ENCODE measurements around the gene AP1G1. TPM values are rescaled to one million over a fixed set of nuclear protein-coding genes. Genes with fewer than 3 reads are reported as not detected.
"Not testable (repeated sequence)": the region's sequence is repeated elsewhere in the genome, so short reads cannot be mapped to it uniquely, and the experiment has no call there.

Gene AP1G1
- total and polyA plus RNA-seq, 2 of the 8 experiments (the other 6 are each of a cell fraction or from before 2014, with no cell fraction given) = 43.9 to 68.4 TPM

DNA sequence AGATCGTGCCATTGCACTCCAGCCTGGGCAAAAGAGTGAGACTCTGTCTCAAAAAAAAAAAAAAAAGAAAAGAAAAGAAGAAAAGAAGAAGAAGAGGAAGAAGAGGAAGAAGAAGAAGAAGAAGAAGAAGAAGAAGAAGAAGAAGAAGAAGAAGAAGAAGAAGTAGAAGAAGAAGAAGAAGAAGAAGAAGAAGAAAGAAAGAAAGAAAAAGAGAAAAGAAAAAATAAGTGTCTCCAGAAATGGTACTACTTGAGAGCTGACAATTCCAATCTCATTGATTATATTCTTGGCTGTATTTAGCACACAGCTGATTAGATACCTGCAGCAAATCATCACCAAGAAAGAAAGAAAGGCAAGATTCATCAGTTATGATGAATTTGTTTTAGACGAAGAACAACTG is 23.5 kb upstream of the AP1G1 start:
- not testable (repeated sequence) for H3K56ac ChIP-seq (replicated peaks; ENCODE audit: insufficient read length, low read depth, low read length)

DNA sequence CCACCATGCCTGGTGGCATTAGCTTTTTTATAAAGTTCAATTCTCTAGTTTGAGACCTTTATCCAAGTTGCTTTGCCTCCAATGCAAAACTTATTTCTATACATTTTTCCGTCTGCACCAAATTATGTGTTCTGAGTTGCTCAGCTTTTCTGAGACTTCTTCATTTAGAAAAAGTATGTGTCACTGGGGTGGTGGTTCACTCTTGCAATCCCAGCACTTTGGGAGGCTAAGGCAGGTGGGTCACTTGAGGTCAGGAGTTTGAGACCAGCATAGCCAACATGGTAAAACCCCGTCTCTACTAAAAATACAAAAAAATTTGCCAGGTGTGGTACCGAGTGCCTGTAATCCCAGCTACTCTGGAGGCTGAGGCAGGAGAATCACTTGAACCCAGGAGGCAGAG is 23.1 kb upstream of the AP1G1 start:
- H3K23me2 ChIP-seq (ENCODE audit: low read depth, low read length); H3K27ac ChIP-seq (ENCODE audit: low read depth, low read length); H2BK5ac ChIP-seq (ENCODE audit: low read depth, low read length); H2AFZ ChIP-seq (ENCODE audit: low read length); H3K9me3 ChIP-seq (ENCODE audit: insufficient read depth in 2 of 2, low read depth in 1 of 2, low read length in 1 of 2); H3K4me3 ChIP-seq (ENCODE audit: extremely low read depth in 1 of 4, insufficient read depth in 2 of 4, low read depth in 3 of 4, low read length in 4 of 4); H3K79me2 ChIP-seq (ENCODE audit: control insufficient read depth in 1 of 2, insufficient read depth in 2 of 2, low read length in 2 of 2); H3K79me1 ChIP-seq (ENCODE audit: low read depth, low read length); H2BK20ac ChIP-seq (ENCODE audit: low read length); H3K36me3 ChIP-seq (ENCODE audit: control insufficient read depth in 2 of 4, insufficient read depth in 4 of 4, low read length in 3 of 4); H3K9ac ChIP-seq (replicated peaks in 1 of 4; ENCODE audit: extremely low read depth in 1 of 4, low read depth in 3 of 4, low read length in 3 of 4); POLR2A ChIA-PET (ENCODE audit: partially characterized antibody); H3K4ac ChIP-seq (replicated peaks; ENCODE audit: insufficient read length, low read depth, low read length); H3K18ac ChIP-seq (ENCODE audit: extremely low read depth, low read length); H4K20me1 ChIP-seq (replicated peaks in 1 of 2; ENCODE audit: control insufficient read depth in 1 of 2, insufficient read depth in 2 of 2, low read length in 2 of 2); H4K8ac ChIP-seq (ENCODE audit: extremely low read depth, insufficient read depth, low read length); H3K4me1 ChIP-seq (replicated peaks in 1 of 4; ENCODE audit: control insufficient read depth in 3 of 4, insufficient read depth in 4 of 4, low read length in 3 of 4); H2AK5ac ChIP-seq (ENCODE audit: low read depth, low read length); H2BK12ac ChIP-seq (ENCODE audit: low read depth, low read length); H3K14ac ChIP-seq (ENCODE audit: insufficient read length); H3K56ac ChIP-seq (replicated peaks; ENCODE audit: insufficient read length, low read depth, low read length); FAIRE-seq; H4K5ac ChIP-seq (ENCODE audit: insufficient read length, low read depth, low read length); H4K91ac ChIP-seq (replicated peaks; ENCODE audit: insufficient read length, low read length); H3K4me2 ChIP-seq (ENCODE audit: insufficient read depth in 1 of 2, low read depth in 2 of 2, low read length in 2 of 2); H3K27me3 ChIP-seq (replicated peaks in 1 of 4; ENCODE audit: control insufficient read depth in 3 of 4, extremely low read depth in 1 of 4, insufficient read depth in 3 of 4, low read length in 3 of 4); H2BK120ac ChIP-seq (replicated peaks; ENCODE audit: low read depth, low read length); H2BK15ac ChIP-seq (ENCODE audit: low read length); DNase-seq (ENCODE audit: low read depth in 1 of 2, low spot score in 2 of 2); H3K23ac ChIP-seq (ENCODE audit: insufficient read length): not testable (repeated sequence)
- CTCF ChIA-PET (ENCODE audit: partially characterized antibody) = interaction anchor here (0.6 to 1.0 kb wide), 2 partner anchors 9 to 11 kb away, joined by 3 read pairs; no protein-coding TSS in a partner anchor
- WGBS, 2 experiments (ENCODE audit: extremely low coverage in 1 of 2, insufficient coverage in 1 of 2, insufficient read length in 1 of 2, insufficient replicate concordance in 2 of 2, low coverage in 1 of 2, low lambda C conversion rate in 2 of 2, missing lambda C conversion rate in 1 of 2) = 94% methylated on average over 3 of the region's 3 CpGs; no CpG with 5 or more reads in 1 of the 2 experiments

More for the DNA sequence above, 23.5 kb upstream of the AP1G1 start:
- H3K18ac ChIP-seq (ENCODE audit: extremely low read depth, low read length); H2BK120ac ChIP-seq (replicated peaks; ENCODE audit: low read depth, low read length); H3K23ac ChIP-seq (ENCODE audit: insufficient read length); H3K4me2 ChIP-seq (ENCODE audit: insufficient read depth in 1 of 2, low read depth in 2 of 2, low read length in 2 of 2); H3K9me3 ChIP-seq (ENCODE audit: insufficient read depth in 2 of 2, low read depth in 1 of 2, low read length in 1 of 2); DNase-seq (ENCODE audit: low read depth in 1 of 2, low spot score in 2 of 2); H2BK5ac ChIP-seq (ENCODE audit: low read depth, low read length); H4K20me1 ChIP-seq (replicated peaks in 1 of 2; ENCODE audit: control insufficient read depth in 1 of 2, insufficient read depth in 2 of 2, low read length in 2 of 2); H3K14ac ChIP-seq (ENCODE audit: insufficient read length); H2AK5ac ChIP-seq (ENCODE audit: low read depth, low read length); H4K5ac ChIP-seq (ENCODE audit: insufficient read length, low read depth, low read length); H2BK20ac ChIP-seq (ENCODE audit: low read length); H3K9ac ChIP-seq (replicated peaks in 1 of 4; ENCODE audit: extremely low read depth in 1 of 4, low read depth in 3 of 4, low read length in 3 of 4); H3K4ac ChIP-seq (replicated peaks; ENCODE audit: insufficient read length, low read depth, low read length); H3K4me3 ChIP-seq (ENCODE audit: extremely low read depth in 1 of 4, insufficient read depth in 2 of 4, low read depth in 3 of 4, low read length in 4 of 4); H3K4me1 ChIP-seq (replicated peaks in 1 of 4; ENCODE audit: control insufficient read depth in 3 of 4, insufficient read depth in 4 of 4, low read length in 3 of 4); H3K79me2 ChIP-seq (ENCODE audit: control insufficient read depth in 1 of 2, insufficient read depth in 2 of 2, low read length in 2 of 2); H4K8ac ChIP-seq (ENCODE audit: extremely low read depth, insufficient read depth, low read length); H4K91ac ChIP-seq (replicated peaks; ENCODE audit: insufficient read length, low read length); H2BK12ac ChIP-seq (ENCODE audit: low read depth, low read length); H2BK15ac ChIP-seq (ENCODE audit: low read length); H3K27ac ChIP-seq (ENCODE audit: low read depth, low read length); H3K79me1 ChIP-seq (ENCODE audit: low read depth, low read length); H3K23me2 ChIP-seq (ENCODE audit: low read depth, low read length); POLR2A ChIA-PET (ENCODE audit: partially characterized antibody); H3K36me3 ChIP-seq (ENCODE audit: control insufficient read depth in 2 of 4, insufficient read depth in 4 of 4, low read length in 3 of 4); H3K27me3 ChIP-seq (replicated peaks in 1 of 4; ENCODE audit: control insufficient read depth in 3 of 4, extremely low read depth in 1 of 4, insufficient read depth in 3 of 4, low read length in 3 of 4); H2AFZ ChIP-seq (ENCODE audit: low read length); FAIRE-seq: not testable (repeated sequence)
- WGBS, 2 experiments (ENCODE audit: extremely low coverage in 1 of 2, insufficient coverage in 1 of 2, insufficient read length in 1 of 2, insufficient replicate concordance in 2 of 2, low coverage in 1 of 2, low lambda C conversion rate in 2 of 2, missing lambda C conversion rate in 1 of 2) = 94% methylated on average over 1 of the region's 2 CpGs; no CpG with 5 or more reads in 1 of the 2 experiments
- CTCF ChIA-PET (ENCODE audit: partially characterized antibody) = interaction anchor here (0.6 kb wide), 1 partner anchor 11 kb away, joined by 3 read pairs; no protein-coding TSS in a partner anchor
